HUES64 (cell line): Measurements from ENCODE around the gene NOB1.
A peak's percentile ranks its signal among the peaks of the same experiment; 100 is the strongest.

ENCODE experiments used
- H3K27ac ChIP-seq: 2 replicates; pipeline ENCODE4 v1.7.0; 2013; ENCODE audit warnings: low read depth, low read length, inconsistent platforms
- H3K27me3 ChIP-seq: 2 replicates; pipeline ENCODE4 v1.6.1; 2013; ENCODE audit warnings: mild to moderate bottlenecking, low read length; ENCODE audit not compliant: insufficient read depth
- H3K36me3 ChIP-seq: 2 replicates; pipeline ENCODE4 v1.6.1; 2013; ENCODE audit warnings: mild to moderate bottlenecking, low read length; ENCODE audit not compliant: insufficient read depth
- H3K4me1 ChIP-seq: 2 replicates; pipeline ENCODE4 v1.6.1; 2013; ENCODE audit warnings: mild to moderate bottlenecking, low read length, moderate library complexity; ENCODE audit not compliant: insufficient read depth
- H3K4me3 ChIP-seq: 2 replicates; pipeline ENCODE4 v1.5.1; 2013; ENCODE audit warnings: mild to moderate bottlenecking, low read length, moderate library complexity
- H3K9ac ChIP-seq: 2 replicates; pipeline ENCODE4 v1.6.1; 2013; ENCODE audit warnings: mild to moderate bottlenecking, low read depth, low read length
- H3K9me3 ChIP-seq: 2 replicates; pipeline ENCODE4 v1.6.1; 2013; ENCODE audit warnings: low read depth, low read length; ENCODE audit not compliant: insufficient read depth
- WGBS: fragments of 150-250, 120-280 bp; methylation state at CpG from one replicate; pipeline ENCODE4 v1.1.7; 2013; ENCODE audit warnings: missing lambda C conversion rate; 5-methylcytosine and 5-hydroxymethylcytosine counted together

NOB1 gene

DNA sequence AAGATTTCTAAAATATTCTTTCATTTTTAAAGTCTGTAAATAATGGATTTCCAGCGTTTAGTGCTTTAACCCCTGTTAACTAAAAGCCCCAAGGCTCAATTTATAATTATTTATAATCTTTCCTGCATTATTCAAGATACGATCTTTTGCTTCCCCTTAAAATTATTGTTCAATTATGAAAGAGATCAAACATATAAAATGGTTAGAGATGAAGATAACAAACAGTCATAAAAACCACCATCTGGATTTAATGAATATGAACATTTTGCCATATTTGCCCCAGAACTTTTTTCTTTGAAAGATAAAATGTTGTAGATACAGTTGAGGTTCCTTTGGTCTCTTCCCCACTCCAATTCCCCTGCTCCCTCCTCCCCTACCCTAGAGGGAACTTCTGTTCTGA is 25.0 kb upstream of the NOB1 start:
- no peak overlapping the region for H3K27ac ChIP-seq
- H3K36me3 ChIP-seq, result no peaks in the 10 kb centered on the region
- no peak overlapping the region for H3K4me3 ChIP-seq
- 100% methylated on average over 1 of the region's 2 CpGs for WGBS
- no peak overlapping the region for H3K9ac ChIP-seq
- peaks cover 8% of the 10 kb centered on the region; the same call in 1 of the 2 replicates for H3K9me3 ChIP-seq
- H3K27me3 ChIP-seq, result no peaks in the 10 kb centered on the region
- no peaks in the 10 kb centered on the region for H3K4me1 ChIP-seq

DNA sequence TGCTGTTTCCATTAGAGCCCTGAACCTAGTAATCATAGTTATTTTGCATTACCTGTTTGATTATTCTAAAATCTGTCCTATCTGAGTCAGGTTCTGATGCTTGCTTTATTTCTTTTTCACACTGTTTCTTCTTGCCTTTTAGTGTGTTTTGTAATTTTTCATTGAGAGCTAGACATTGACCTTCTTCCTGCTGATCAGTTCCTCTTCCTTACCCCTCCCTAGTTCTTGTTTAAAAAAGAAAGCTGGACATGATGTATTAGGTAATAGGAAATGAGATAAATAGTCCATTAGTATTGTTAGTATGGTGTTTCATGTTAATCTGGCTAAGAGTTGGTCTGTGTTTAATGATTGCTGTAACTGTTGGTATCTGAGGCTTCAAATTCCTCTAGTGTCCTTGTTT is 20.8 kb upstream of the NOB1 start:
- no peaks in the 10 kb centered on the region for H3K27me3 ChIP-seq
- no peak overlapping the region for H3K9ac ChIP-seq
- H3K4me1 ChIP-seq, result no peaks in the 10 kb centered on the region
- peaks cover 8% of the 10 kb centered on the region; the same call in 1 of the 2 replicates for H3K9me3 ChIP-seq
- H3K4me3 ChIP-seq, result no peak overlapping the region
- H3K27ac ChIP-seq, result no peak overlapping the region
- H3K36me3 ChIP-seq, result no peaks in the 10 kb centered on the region

DNA sequence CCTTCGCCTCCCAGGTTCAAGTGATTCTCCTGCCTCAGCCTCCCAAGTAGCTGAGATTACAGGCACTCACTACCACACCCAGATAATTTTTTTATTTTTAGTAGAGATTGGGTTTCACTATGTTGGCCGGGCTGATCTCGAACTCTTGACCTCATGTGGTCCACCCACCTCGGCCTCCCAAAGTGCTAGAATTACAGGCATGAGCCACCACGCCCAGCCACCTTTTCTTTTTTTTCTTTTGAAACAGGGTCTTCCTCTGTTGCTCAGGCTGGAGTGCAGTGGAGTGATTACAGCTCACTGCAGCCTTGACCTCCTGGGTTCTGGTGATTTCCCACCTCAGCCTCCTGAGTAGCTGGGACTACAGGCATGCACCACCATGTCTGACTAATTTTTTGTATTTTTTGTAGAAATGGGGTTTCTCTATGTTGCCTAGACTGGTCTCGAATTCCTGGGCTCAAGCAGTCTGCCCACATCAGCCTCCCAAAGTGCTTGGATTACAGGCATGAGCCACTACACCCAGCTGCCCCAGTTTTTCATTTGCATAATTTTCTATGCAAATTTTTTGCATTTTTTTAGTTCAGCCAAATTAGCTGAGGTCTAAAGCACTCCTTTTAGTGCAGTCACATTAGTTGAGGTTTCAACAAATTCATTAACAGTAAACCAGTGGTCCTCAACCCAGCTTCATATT is 18.7 kb upstream of the NOB1 start:
- peaks cover 8% of the 10 kb centered on the region; the same call in 1 of the 2 replicates for H3K9me3 ChIP-seq
- H3K4me3 ChIP-seq, result no peak overlapping the region
- no peaks in the 10 kb centered on the region for H3K36me3 ChIP-seq
- no peak overlapping the region for H3K27ac ChIP-seq
- over 99% methylated on average over 6 of the region's 6 CpGs for WGBS
- no peaks in the 10 kb centered on the region for H3K4me1 ChIP-seq
- H3K9ac ChIP-seq, result no peak overlapping the region
- H3K27me3 ChIP-seq, result no peaks in the 10 kb centered on the region

DNA sequence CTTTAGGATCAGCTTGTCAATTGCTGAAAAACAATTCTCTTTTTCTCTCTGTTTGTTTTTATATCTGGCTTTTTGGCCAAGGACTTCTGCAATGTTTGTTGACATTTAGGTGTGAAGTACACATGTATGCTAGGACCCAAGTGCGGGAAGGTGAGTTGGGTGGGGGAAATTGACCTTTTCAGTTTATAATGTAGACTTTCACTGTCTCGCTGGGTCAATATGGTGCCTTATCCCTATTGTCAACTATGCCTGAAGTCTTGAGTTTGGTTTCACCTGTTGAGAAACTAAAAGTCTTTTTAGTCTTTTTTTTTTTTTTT is 16.9 kb upstream of the NOB1 start:
- Histone ChIP-seq H3K9me3 (peaks cover 8% of the 10 kb centered on the region; the same call in 1 of the 2 replicates), H3K36me3 (no peaks in the 10 kb centered on the region), H3K27ac (no peak overlapping the region), H3K9ac (no peak overlapping the region), H3K4me3 (no peak overlapping the region), H3K27me3 (no peaks in the 10 kb centered on the region), H3K4me1 (no peaks in the 10 kb centered on the region)
- WGBS, result 91% methylated on average over 2 of the region's 2 CpGs

DNA sequence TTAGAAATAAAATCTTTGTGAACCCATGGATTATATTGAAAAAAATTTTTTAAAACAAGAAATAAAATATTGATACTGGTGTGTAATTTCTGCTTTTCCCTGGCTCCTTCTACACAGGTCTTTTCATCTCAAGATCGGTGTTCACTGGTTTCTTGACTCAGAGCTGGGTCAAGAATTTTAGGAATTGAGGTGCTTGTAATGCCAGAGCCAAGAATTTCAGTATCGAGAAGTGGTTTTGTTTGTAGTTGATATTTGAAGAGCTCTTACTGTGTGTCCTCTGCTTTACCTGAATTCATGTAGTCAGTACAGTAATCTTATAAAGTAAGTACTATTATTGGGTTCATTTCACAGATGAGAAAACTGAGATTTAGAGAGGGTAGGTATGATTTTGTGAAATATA is 14.7 kb upstream of the NOB1 start:
- Histone ChIP-seq H3K27me3 (no peaks in the 10 kb centered on the region), H3K36me3 (no peaks in the 10 kb centered on the region), H3K4me1 (no peaks in the 10 kb centered on the region), H3K27ac (no peak overlapping the region), H3K4me3 (no peak overlapping the region), H3K9me3 (no peaks in the 10 kb centered on the region), H3K9ac (no peak overlapping the region)
- 91% methylated on average over 2 of the region's 2 CpGs for WGBS

DNA sequence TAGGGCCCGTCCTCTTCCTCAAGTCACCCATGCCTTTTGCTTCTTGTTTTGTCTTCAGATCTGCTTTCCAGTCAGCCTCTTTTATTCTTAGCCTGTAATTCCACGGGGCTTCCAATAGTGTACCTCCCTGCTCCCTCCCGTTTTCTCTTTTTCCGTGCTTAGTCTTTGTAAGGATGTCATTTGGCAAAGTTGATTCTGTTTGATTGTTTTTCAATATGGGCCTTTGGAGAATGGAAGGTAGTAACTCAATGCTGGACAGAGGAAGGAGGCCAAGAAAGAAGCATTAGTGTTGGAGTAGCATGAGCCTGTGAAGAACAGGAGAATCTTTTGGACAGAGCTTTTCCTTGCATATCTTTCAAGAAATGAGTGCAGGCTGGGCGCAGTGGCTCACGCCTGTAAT is 13.9 kb upstream of the NOB1 start:
- no peak overlapping the region for H3K4me3 ChIP-seq
- WGBS, result 92% methylated on average over 6 of the region's 6 CpGs
- H3K9me3 ChIP-seq, result no peaks in the 10 kb centered on the region
- H3K36me3 ChIP-seq, result no peaks in the 10 kb centered on the region
- no peaks in the 10 kb centered on the region for H3K4me1 ChIP-seq
- H3K27ac ChIP-seq, result no peak overlapping the region
- H3K27me3 ChIP-seq, result no peaks in the 10 kb centered on the region
- H3K9ac ChIP-seq, result no peak overlapping the region

DNA sequence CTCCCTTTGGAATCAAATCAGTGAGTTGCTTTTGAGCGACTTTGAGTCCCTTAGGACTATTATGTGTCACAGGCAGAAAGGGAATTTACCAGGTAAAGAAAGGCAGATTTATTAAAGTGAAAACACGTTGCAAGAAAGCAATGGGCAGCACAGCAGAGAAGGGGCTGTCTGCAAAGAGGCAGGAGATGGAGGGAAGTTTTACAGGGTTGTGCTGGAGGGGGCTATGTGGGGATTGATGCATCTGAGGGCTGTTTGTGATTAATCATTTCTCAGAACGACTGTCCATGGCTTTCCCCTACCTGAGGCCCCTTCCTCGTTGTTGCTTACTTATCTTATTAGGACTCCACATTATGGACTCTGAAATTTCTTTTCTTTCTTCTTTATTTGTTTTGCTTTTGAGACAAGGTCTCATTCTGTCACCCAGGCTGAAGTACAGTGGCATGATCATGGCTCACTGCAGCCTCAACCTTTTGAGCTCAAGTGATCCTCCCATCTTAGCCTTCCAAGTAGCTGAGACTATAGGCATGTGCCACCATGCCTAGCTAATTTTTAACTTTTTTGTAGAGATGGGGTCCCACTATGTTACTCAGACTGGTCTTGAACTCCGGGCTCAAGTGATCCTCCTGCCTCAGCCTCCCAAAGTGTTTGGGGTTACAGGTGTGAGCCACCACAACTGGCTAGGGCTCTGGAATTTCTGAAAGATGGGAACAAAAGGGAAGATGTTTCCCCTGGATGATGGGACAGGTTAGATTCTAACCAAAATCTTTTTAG is 12.9 kb upstream of the NOB1 start:
- H3K36me3 ChIP-seq, result no peaks in the 10 kb centered on the region
- H3K4me3 ChIP-seq, result no peak overlapping the region
- H3K4me1 ChIP-seq, result peaks cover 6% of the 10 kb centered on the region; the same call in 1 of the 2 replicates
- 94% methylated on average over 5 of the region's 5 CpGs for WGBS
- H3K9me3 ChIP-seq, result no peaks in the 10 kb centered on the region
- no peak overlapping the region for H3K27ac ChIP-seq
- no peaks in the 10 kb centered on the region for H3K27me3 ChIP-seq
- no peak overlapping the region for H3K9ac ChIP-seq

DNA sequence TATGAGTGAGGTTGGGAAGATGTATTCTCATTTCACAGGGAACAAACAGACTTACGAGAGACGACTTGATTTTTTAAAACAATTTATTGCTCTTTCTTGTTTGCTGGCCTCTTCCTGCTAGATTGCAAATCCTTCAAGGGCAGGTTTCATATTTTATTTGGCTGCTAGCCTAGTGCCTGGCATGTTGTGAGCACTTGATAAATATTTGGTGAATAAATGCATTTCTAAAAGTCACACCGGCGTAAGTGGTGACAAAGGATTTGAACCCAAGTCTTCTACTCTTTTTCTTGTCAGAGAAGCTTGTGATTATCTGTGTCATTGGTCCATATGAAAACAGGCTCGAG is 8.8 kb upstream of the NOB1 start:
- H3K9ac ChIP-seq, result no peak overlapping the region
- H3K4me3 ChIP-seq, result peak overlapping the region; percentile 77; the same call in 1 of the 2 replicates
- 93% methylated on average over 5 of the region's 5 CpGs for WGBS
- H3K9me3 ChIP-seq, result no peaks in the 10 kb centered on the region
- H3K27ac ChIP-seq, result no peak overlapping the region
- no peaks in the 10 kb centered on the region for H3K27me3 ChIP-seq
- peaks cover 12% of the 10 kb centered on the region; the same call in 1 of the 2 replicates for H3K4me1 ChIP-seq
- H3K36me3 ChIP-seq, result no peaks in the 10 kb centered on the region

DNA sequence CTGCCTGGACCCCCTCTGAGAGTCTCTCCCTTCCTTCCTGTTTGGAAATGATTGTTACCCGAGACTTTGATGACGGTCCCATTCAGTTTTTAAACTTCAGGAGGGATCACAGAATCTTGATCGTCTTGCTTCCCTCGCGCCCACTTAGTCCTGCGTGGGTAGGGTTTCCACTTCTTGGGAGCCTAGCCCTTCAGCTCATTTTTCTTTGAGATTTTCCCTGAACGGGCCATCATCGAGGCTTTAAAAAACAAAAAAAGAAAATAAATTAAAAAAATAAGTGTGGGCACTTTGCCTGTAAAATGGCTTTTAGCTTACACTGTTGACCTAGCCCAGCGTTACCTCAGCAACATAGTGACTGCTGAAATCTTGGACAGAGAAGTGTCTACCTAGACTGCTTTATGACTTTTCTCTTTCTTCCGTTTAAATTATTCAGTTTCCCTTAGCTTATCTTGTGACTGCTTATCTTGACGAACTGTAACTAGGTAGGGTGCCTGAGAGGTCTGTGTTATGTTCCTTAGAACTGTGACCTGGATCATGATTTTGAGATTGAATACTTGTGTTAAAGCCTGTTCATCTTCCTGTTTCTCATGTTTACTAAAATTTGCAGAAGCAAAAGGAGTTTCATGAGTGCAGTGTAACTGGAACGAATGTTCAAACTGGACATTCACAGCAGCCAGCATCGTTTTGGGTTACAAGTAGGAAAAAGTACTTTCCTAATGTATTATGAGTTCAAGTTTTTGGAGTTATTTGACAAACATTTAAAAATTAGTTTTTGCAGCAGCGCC is 8.3 kb upstream of the NOB1 start:
- H3K9me3 ChIP-seq, result no peaks in the 10 kb centered on the region
- peak overlapping the region; percentile 76; the same call in 1 of the 2 replicates for H3K27ac ChIP-seq
- H3K27me3 ChIP-seq, result no peaks in the 10 kb centered on the region
- H3K36me3 ChIP-seq, result no peaks in the 10 kb centered on the region
- peaks cover 12% of the 10 kb centered on the region; the same call in 1 of the 2 replicates for H3K4me1 ChIP-seq
- peak overlapping the region; percentile 78 for H3K9ac ChIP-seq
- 33% methylated on average over 14 of the region's 14 CpGs for WGBS
- peak overlapping the region; percentile 77 for H3K4me3 ChIP-seq

DNA sequence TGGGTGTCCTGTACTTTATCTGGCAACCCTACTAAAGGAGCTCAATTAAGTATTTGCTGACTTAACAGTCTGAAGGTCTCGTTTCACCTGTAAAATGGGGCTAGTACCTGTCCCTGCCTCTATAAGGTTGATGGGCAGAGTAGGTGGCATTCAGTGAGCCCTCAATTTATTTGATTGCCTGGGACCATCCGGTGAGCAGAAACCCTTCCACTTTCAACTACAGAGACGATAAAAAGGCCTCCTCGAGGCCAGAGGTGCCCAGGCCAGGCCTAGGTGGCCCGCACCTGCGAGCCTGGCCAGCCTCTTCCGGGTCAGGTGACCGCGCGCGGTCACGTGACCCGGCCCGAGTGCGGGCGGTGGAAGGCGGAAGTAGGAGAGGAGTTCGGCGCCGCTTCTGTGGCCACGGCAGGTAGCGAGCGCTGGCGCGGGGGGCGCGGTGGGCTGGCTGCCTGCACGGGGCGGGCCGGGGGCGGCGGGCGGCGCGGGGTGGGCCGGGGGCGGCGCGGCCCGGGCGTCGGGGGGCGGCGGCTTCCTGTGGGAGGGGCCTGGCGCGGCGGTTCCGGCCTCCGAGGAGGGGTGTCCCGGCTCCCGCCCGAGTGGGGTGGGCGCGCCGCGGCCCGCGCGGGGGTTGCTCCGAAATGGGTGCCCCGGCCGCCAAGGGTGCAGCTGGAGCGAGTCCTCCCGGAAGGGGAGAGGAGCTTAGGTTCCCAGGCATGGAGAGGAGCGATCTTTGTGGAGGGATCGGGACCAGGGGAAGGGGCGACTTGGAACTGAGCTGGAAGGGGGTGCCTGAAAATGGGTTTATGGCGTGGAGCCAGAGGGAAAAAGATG is 7.5 kb upstream of the NOB1 start, which contains the start of gene WWP2:
TSS of gene WWP2 (plus strand) at position 350 of the 831 bp plus-strand sequence. CDS start 24,679 bp downstream, outside the sequence.
- Histone ChIP-seq H3K27me3 (no peaks in the 10 kb centered on the region), H3K9ac (peak within 1 kb of the TSS; percentile 78)
- 2% methylated on average over 68 of the region's 68 CpGs for WGBS

More for the DNA sequence above, 7.5 kb upstream of the NOB1 start, which contains the start of gene WWP2:
- Histone ChIP-seq H3K36me3 (no peaks in the 10 kb centered on the region), H3K4me1 (peaks cover 12% of the 10 kb centered on the region; the same call in 1 of the 2 replicates), H3K27ac (peak within 1 kb of the TSS; percentile 80; the same call in 1 of the 2 replicates), H3K9me3 (no peaks in the 10 kb centered on the region), H3K4me3 (peak within 1 kb of the TSS; percentile 77)
